Caco-2 (cell line): ENCODE measurements around the gene APP. TPM values are rescaled to one million over a fixed set of nuclear protein-coding genes. Genes with fewer than 3 reads are reported as not detected.

Experiments used
- BruUV-seq: library from RNA; stranded (reverse); fragments of 400-500 nt; replicated peaks from 2 replicates; lab custom pipeline; 2021; lab: Mats Ljungman, UMichigan
- CTCF ChIA-PET: fragments of 300-600 bp; sonication (Branson Sonifier 250); formaldehyde crosslinking; loops from one replicate; lab custom pipeline; 2022; ENCODE audit warnings: antibody characterized with exemption; lab: Charles Lee
- POLR2A ChIA-PET: fragments of 300-600 bp; sonication (Branson Sonifier 250); formaldehyde crosslinking; loops from one replicate; lab custom pipeline; 2022; ENCODE audit warnings: antibody characterized with exemption; lab: Charles Lee
- DNase-seq, 2 experiments: peaks; one replicate each; pipeline versions ENCODE4 v3.0.0 to v3.0.0-alpha.2; 2020 to 2022
- H3K27me3 ChIP-seq: replicated peaks from 2 replicates; pipeline ENCODE4 v1.6.0; 2011; ENCODE audit warnings: low read length; ENCODE audit not compliant: control insufficient read depth, insufficient read depth
- H3K36me3 ChIP-seq: 2 replicates; pipeline ENCODE4 v1.5.1; 2011; ENCODE audit warnings: low read length; ENCODE audit not compliant: control insufficient read depth, insufficient read depth
- H3K4me1 ChIP-seq: fragments of 250-450 bp; sonication (Bioruptor Pico); 2 replicates; pipeline ENCODE4 v1.5.1; 2020; ENCODE audit warnings: mild to moderate bottlenecking
- H3K4me3 ChIP-seq: 2 replicates; pipeline ENCODE4 v1.5.1; 2011; ENCODE audit warnings: low read depth, mild to moderate bottlenecking, control low read depth, low read length
- H3K9me3 ChIP-seq: fragments of 250-450 bp; sonication (Bioruptor Pico); 2 replicates; pipeline ENCODE4 v1.5.1; 2020; ENCODE audit warnings: mild to moderate bottlenecking, moderate library complexity
- H3K27ac Mint-ChIP-seq: one replicate; pipeline ENCODE4 v1.8.0; 2022; ENCODE audit warnings: mixed read lengths; ENCODE audit not compliant: unreplicated experiment
- H3K27me3 Mint-ChIP-seq: one replicate; pipeline ENCODE4 v1.8.0; 2022; ENCODE audit warnings: mixed read lengths; ENCODE audit not compliant: insufficient read depth, unreplicated experiment
- H3K36me3 Mint-ChIP-seq: one replicate; pipeline ENCODE4 v1.8.0; 2022; ENCODE audit warnings: mild to moderate bottlenecking, mixed read lengths; ENCODE audit not compliant: insufficient read depth, unreplicated experiment
- H3K4me1 Mint-ChIP-seq: one replicate; pipeline ENCODE4 v1.8.0; 2022; ENCODE audit warnings: low read depth, mixed read lengths; ENCODE audit not compliant: unreplicated experiment
- H3K4me3 Mint-ChIP-seq: one replicate; pipeline ENCODE4 v1.8.0; 2022; ENCODE audit warnings: mild to moderate bottlenecking, moderate library complexity, mixed read lengths; ENCODE audit not compliant: unreplicated experiment
- H3K9me3 Mint-ChIP-seq: one replicate; pipeline ENCODE4 v1.8.0; 2022; ENCODE audit warnings: mixed read lengths; ENCODE audit not compliant: unreplicated experiment
- intact Hi-C: fragments of 100-400 bp; cut with micrococcal nuclease; formaldehyde crosslinking; loops from one replicate; pipeline ENCODE4 v1.10.0; 2022; ENCODE audit not compliant: unreplicated experiment
- total RNA-seq: library from RNA; stranded (reverse); gene quantifications from 2 replicates; pipeline ENCODE4 v1.2.3, GENCODE V29; 2022
- TF ChIP-seq, protein P1 (sequence below), 2 experiments: fragments of 200-600 bp in 1 of 2; IDR thresholded peaks; 1 replicate in 1 of 2; 2 replicates in 1 of 2; pipeline versions ENCODE4 v1.5.1 to v1.8.0; 2011 to 2022; ENCODE audit warnings: antibody characterized with exemption in 1 of 2, control low read depth in 1 of 2, inconsistent platforms in 1 of 2, low read depth in 1 of 2, low read length in 1 of 2, mild to moderate bottlenecking in 1 of 2, moderate library complexity in 1 of 2; ENCODE audit not compliant: insufficient read depth in 1 of 2, severe bottlenecking in 1 of 2, unreplicated experiment in 1 of 2

Gene APP
- total RNA-seq, 1 experiment from 2014 or later: 331 TPM

DNA sequence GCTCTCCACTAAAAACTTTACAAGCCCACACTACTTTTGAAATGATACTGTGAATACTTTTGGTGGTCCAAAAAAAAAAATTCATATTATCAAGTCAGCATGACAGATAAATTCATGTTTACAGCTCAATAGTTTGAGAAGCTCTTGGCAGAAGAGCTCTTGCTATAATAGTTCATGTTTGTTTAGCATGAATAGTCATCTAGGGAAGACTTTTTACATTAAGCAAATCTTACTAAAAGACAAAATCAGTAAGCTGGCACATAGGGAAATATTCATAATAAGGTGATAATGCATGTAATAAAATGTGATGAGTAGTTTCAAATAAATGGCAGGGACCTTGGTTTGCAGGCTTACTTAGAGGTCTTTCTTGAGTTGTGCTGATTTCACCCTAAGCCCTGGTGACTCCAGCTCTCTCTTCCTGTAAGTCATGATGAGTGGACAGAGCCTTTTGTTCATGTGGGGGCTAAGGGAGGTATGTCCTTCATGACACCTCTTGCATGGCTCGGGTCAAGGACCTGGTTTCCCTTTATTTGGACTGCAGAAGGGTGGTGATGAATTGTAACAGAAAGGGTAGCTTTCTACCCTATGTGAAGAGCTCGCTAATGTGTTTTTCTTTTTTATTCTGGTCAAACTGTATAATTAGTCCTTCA is 269.1 kb downstream of the APP start:
- Histone ChIP-seq H3K27me3 (no peaks in the 10 kb centered on the region), H3K36me3 (no peaks in the 10 kb centered on the region), H3K4me3 (no peak overlapping the region), H3K4me1 (no peaks in the 10 kb centered on the region), H3K9me3 (no peaks in the 10 kb centered on the region)
- CTCF ChIA-PET: no interaction called here
- Mint-ChIP-seq H3K36me3 (peaks cover 44% of the 10 kb centered on the region), H3K4me3 (no peak overlapping the region), H3K9me3 (no peaks in the 10 kb centered on the region), H3K4me1 (no peaks in the 10 kb centered on the region), H3K27me3 (no peaks in the 10 kb centered on the region), H3K27ac (no peak overlapping the region)
- POLR2A ChIA-PET: no interaction called here
- TF ChIP-seq, protein P1, sequence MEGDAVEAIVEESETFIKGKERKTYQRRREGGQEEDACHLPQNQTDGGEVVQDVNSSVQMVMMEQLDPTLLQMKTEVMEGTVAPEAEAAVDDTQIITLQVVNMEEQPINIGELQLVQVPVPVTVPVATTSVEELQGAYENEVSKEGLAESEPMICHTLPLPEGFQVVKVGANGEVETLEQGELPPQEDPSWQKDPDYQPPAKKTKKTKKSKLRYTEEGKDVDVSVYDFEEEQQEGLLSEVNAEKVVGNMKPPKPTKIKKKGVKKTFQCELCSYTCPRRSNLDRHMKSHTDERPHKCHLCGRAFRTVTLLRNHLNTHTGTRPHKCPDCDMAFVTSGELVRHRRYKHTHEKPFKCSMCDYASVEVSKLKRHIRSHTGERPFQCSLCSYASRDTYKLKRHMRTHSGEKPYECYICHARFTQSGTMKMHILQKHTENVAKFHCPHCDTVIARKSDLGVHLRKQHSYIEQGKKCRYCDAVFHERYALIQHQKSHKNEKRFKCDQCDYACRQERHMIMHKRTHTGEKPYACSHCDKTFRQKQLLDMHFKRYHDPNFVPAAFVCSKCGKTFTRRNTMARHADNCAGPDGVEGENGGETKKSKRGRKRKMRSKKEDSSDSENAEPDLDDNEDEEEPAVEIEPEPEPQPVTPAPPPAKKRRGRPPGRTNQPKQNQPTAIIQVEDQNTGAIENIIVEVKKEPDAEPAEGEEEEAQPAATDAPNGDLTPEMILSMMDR (IDR thresholded peaks at IDR 0.05; ENCODE audit: insufficient read depth in 1 of 2, low read depth in 1 of 2, low read length in 1 of 2, severe bottlenecking in 1 of 2, unreplicated experiment in 1 of 2): no peak
- intact Hi-C loops: no loop called here
- no peak for DNase-seq
- BruUV-seq: no TSS peak

DNA sequence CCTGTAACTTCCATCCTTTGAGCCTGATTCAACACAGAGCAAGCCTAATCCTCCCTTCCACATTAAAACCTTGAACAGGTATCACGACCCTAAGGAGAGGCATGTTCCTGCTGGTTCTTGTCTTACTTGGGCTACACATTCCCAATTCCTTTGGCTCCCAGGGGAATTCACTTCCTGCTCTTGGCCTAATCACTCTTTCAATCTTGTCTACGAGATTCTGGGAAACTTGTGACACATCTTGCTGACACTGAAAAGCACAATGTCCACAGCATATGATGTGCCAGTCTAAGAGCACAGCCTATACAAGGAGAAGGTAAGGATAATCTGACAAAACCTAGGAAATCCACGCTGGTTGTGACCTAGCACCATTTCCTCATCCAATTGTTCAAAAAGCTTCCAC is 271.9 kb downstream of the APP start:
- no peaks in the 10 kb centered on the region for H3K27me3 ChIP-seq
- no peaks in the 10 kb centered on the region for H3K4me1 Mint-ChIP-seq
- peaks cover 40% of the 10 kb centered on the region for H3K36me3 Mint-ChIP-seq
- intact Hi-C loops: loop anchor here (5.0 kb wide), 1 partner anchor 99 kb away; no protein-coding TSS in a partner anchor
- no peak overlapping the region for H3K4me3 ChIP-seq
- ChIA-PET CTCF (no interaction called here), POLR2A (no interaction called here)
- no peaks in the 10 kb centered on the region for H3K27me3 Mint-ChIP-seq
- no peak for DNase-seq
- H3K9me3 Mint-ChIP-seq: no peaks in the 10 kb centered on the region
- no peaks in the 10 kb centered on the region for H3K9me3 ChIP-seq
- BruUV-seq: no TSS peak
- no peak overlapping the region for H3K27ac Mint-ChIP-seq
- H3K4me1 ChIP-seq: no peaks in the 10 kb centered on the region
- H3K4me3 Mint-ChIP-seq: no peak overlapping the region
- no peaks in the 10 kb centered on the region for H3K36me3 ChIP-seq
- TF ChIP-seq, protein P1 (IDR thresholded peaks at IDR 0.05; ENCODE audit: insufficient read depth in 1 of 2, low read depth in 1 of 2, low read length in 1 of 2, severe bottlenecking in 1 of 2, unreplicated experiment in 1 of 2): no peak

DNA sequence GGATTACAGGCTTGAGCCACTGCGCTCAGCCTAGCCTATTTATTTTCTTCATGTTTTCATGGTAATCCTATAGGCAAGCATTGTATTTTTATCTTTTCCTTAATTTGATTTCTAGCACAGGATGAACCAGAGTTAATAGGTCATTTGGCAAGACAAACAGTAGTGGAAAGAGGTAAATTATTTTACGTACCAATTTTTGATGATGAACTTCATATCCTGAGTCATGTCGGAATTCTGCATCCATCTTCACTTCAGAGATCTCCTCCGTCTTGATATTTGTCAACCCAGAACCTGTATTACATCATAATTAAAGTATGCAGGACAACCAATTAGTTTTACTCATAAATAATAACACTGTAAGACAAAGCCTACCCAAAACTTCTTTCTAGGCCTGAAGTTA is 273.2 kb downstream of the APP start:
- no peak for DNase-seq
- Histone ChIP-seq H3K27me3 (no peaks in the 10 kb centered on the region), H3K9me3 (no peaks in the 10 kb centered on the region), H3K4me1 (no peaks in the 10 kb centered on the region), H3K4me3 (no peak overlapping the region), H3K36me3 (no peaks in the 10 kb centered on the region)
- H3K9me3 Mint-ChIP-seq: no peaks in the 10 kb centered on the region
- TF ChIP-seq, protein P1 (IDR thresholded peaks at IDR 0.05; ENCODE audit: insufficient read depth in 1 of 2, low read depth in 1 of 2, low read length in 1 of 2, severe bottlenecking in 1 of 2, unreplicated experiment in 1 of 2): no peak
- H3K4me3 Mint-ChIP-seq: no peak overlapping the region
- peaks cover 46% of the 10 kb centered on the region for H3K36me3 Mint-ChIP-seq
- no TSS peak for BruUV-seq
- no peak overlapping the region for H3K27ac Mint-ChIP-seq
- intact Hi-C loops: loop anchor here (5.0 kb wide), 1 partner anchor 100 kb away; no protein-coding TSS in a partner anchor
- CTCF ChIA-PET: no interaction called here
- H3K4me1 Mint-ChIP-seq: no peaks in the 10 kb centered on the region
- no peaks in the 10 kb centered on the region for H3K27me3 Mint-ChIP-seq
- POLR2A ChIA-PET: no interaction called here
